Natural killer cell (primary cell): ENCODE data around the gene MCCC2. TPM values are rescaled to one million over a fixed set of nuclear protein-coding genes. Genes with fewer than 3 reads are reported as not detected.
"Not testable (repeated sequence)": the region's sequence is repeated elsewhere in the genome, so short reads cannot be mapped to it uniquely, and the experiment has no call there.

Experiments
- ATAC-seq, 3 donors: fragments of 150-1000 bp in 2 of 3; fragments of 200-7000 bp in 1 of 3; cut with Tn5 transposase; 1 replicate in 1 of 3; 2 replicates in 2 of 3; pipeline ENCODE4 v1.10.0; 2021; ENCODE audit warnings: mild to moderate bottlenecking in 2 of 3, moderate library complexity in 2 of 3
- DNase-seq, 2 donors: peaks; one replicate each; pipeline versions ENCODE4 v3.0.0 to v3.0.0-alpha.2; 2013 to 2021; ENCODE audit warnings: mixed read lengths in 1 of 2
- H3K27ac ChIP-seq: one replicate; pipeline ENCODE4 v1.5.1; 2013; ENCODE audit warnings: mild to moderate bottlenecking, low read length
- H3K27me3 ChIP-seq: one replicate; pipeline ENCODE4 v1.6.1; 2013; ENCODE audit warnings: low read length; ENCODE audit not compliant: control insufficient read depth, insufficient read depth
- H3K36me3 ChIP-seq: one replicate; pipeline ENCODE4 v1.6.1; 2013; ENCODE audit warnings: low read length; ENCODE audit not compliant: control insufficient read depth, insufficient read depth
- H3K4me1 ChIP-seq: one replicate; pipeline ENCODE4 v1.6.1; 2013; ENCODE audit warnings: low read length; ENCODE audit not compliant: control insufficient read depth, insufficient read depth
- H3K4me3 ChIP-seq: one replicate; pipeline ENCODE4 v1.5.1; 2013; ENCODE audit warnings: low read length
- H3K9me3 ChIP-seq: one replicate; pipeline ENCODE4 v1.6.1; 2013; ENCODE audit warnings: low read length; ENCODE audit not compliant: control insufficient read depth, insufficient read depth
- H3K27ac Mint-ChIP-seq, 2 donors: one replicate each; pipeline ENCODE4 v1.8.0; 2022; ENCODE audit warnings: mild to moderate bottlenecking in 2 of 2, mixed read lengths in 2 of 2, moderate library complexity in 1 of 2
- H3K27me3 Mint-ChIP-seq, 2 donors: one replicate each; pipeline ENCODE4 v1.8.0; 2022; ENCODE audit warnings: low read depth in 2 of 2, mixed read lengths in 2 of 2
- H3K36me3 Mint-ChIP-seq: one replicate; pipeline ENCODE4 v1.8.0; 2022; ENCODE audit warnings: mixed read lengths
- H3K4me1 Mint-ChIP-seq, 2 donors: one replicate each; pipeline ENCODE4 v1.8.0; 2022; ENCODE audit warnings: mixed read lengths in 2 of 2
- H3K4me3 Mint-ChIP-seq: one replicate; pipeline ENCODE4 v1.8.0; 2022; ENCODE audit warnings: mild to moderate bottlenecking, moderate library complexity, mixed read lengths
- H3K9me3 Mint-ChIP-seq, 2 donors: one replicate each; pipeline ENCODE4 v1.8.0; 2022; ENCODE audit warnings: mixed read lengths in 2 of 2
- WGBS: methylation state at CpG from one replicate; pipeline ENCODE4 v1.1.7; 2013; ENCODE audit warnings: missing lambda C conversion rate; ENCODE audit not compliant: insufficient coverage; 5-methylcytosine and 5-hydroxymethylcytosine counted together
- intact Hi-C: fragments of 100-400 bp; cut with micrococcal nuclease; formaldehyde crosslinking; loops from one replicate; pipeline ENCODE4 v1.14.2; 2022
- total RNA-seq, 4 donors: library from RNA; stranded (reverse); fragments of 120-200 nt in 1 of 4; gene quantifications; one replicate each; pipeline versions ENCODE4 v1.2.3 to v1.2.4, GENCODE V29; 2013 to 2022
- TF ChIP-seq, protein P1 (sequence below): fragments of 200-600 bp; IDR thresholded peaks from one replicate; pipeline ENCODE4 v1.8.0; 2022; ENCODE audit warnings: antibody characterized with exemption

Gene MCCC2
- total RNA-seq, 3 donors from 2014 or later (not counting 1 experiment from before 2014, with no cell fraction given), result 23.3 to 35.2 (median 32.5) TPM

DNA sequence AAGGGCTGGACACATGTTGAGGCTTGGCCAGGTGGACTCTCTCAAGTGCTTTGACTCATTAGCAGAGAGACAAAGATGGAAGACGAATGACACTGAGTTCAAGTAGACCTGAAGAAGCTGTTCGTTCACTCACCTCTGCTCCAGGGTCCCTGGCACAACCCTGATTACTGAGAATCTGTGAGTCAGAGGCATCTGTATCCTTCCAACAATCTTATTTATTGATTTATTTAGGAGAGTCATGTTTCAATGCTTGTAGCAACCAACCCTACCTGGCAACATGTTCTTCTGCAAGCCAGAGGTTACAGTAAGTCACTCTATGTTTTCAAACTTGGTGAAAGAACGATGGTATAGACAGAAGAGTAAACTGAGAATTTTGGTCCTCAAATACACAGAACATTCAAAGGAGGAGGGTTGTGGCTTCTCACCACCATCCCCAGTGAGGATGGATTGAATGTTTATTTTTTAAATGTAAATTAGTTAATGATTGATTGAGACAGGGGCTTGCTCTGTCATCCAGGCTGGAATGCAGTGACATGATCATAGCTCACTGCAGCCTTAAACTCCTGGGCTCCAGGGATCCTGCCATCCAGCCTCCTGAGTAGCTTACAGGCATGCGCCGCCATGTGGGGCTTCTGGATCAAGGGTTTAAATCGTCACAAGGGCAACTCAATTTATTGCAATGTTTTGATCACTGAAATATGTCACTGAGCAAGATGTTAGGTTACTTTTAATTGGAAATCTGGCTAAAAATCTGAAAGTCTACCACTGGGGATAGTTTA lies 76.2 kb downstream of the MCCC2 start:
- Histone ChIP-seq H3K27ac (no peak overlapping the region), H3K4me1 (no peaks in the 10 kb centered on the region), H3K27me3 (no peaks in the 10 kb centered on the region), H3K36me3 (no peaks in the 10 kb centered on the region), H3K9me3 (no peaks in the 10 kb centered on the region), H3K4me3 (no peak overlapping the region)
- Mint-ChIP-seq H3K4me1 (no peaks in the 10 kb centered on the region), H3K27ac (no peak overlapping the region), H3K9me3 (no peaks in the 10 kb centered on the region), H3K4me3 (no peak overlapping the region), H3K27me3 (no peaks in the 10 kb centered on the region), H3K36me3 (peaks cover under 1% of the 10 kb centered on the region)
- no peak for ATAC-seq
- TF ChIP-seq, protein P1, sequence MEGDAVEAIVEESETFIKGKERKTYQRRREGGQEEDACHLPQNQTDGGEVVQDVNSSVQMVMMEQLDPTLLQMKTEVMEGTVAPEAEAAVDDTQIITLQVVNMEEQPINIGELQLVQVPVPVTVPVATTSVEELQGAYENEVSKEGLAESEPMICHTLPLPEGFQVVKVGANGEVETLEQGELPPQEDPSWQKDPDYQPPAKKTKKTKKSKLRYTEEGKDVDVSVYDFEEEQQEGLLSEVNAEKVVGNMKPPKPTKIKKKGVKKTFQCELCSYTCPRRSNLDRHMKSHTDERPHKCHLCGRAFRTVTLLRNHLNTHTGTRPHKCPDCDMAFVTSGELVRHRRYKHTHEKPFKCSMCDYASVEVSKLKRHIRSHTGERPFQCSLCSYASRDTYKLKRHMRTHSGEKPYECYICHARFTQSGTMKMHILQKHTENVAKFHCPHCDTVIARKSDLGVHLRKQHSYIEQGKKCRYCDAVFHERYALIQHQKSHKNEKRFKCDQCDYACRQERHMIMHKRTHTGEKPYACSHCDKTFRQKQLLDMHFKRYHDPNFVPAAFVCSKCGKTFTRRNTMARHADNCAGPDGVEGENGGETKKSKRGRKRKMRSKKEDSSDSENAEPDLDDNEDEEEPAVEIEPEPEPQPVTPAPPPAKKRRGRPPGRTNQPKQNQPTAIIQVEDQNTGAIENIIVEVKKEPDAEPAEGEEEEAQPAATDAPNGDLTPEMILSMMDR, result no peak
- DNase-seq, result no peak
- intact Hi-C loops, result no loop called here
- 72% methylated on average over 5 of the region's 6 CpGs for WGBS

DNA sequence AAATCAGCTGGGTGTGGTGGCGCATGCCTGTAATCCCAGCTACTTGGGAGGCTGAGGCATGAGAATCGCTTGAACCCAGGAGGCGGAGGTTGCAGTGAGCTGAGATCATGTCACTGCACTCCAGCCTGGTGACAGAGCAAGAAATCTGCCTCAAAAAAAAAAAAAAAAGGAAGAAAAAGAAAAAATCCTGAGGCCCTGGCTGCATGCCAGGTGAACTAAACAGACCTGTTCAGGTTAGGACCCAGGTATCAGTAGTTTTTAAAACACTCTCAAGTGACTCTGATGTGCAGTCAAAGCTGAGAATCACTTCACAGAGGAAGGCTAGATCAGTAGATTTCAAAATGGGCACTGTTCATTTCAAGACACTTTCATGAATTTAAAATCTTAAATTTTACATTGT lies 77.5 kb downstream of the MCCC2 start:
- H3K27ac ChIP-seq, H3K9me3 Mint-ChIP-seq, H3K9me3 ChIP-seq, H3K27ac Mint-ChIP-seq, H3K4me3 ChIP-seq, intact Hi-C loops, H3K36me3 ChIP-seq, DNase-seq, H3K27me3 ChIP-seq, H3K36me3 Mint-ChIP-seq, ATAC-seq, H3K4me1 Mint-ChIP-seq, H3K4me3 Mint-ChIP-seq, H3K4me1 ChIP-seq, H3K27me3 Mint-ChIP-seq: not testable (repeated sequence)
- WGBS, result 96% methylated on average over 3 of the region's 3 CpGs

DNA sequence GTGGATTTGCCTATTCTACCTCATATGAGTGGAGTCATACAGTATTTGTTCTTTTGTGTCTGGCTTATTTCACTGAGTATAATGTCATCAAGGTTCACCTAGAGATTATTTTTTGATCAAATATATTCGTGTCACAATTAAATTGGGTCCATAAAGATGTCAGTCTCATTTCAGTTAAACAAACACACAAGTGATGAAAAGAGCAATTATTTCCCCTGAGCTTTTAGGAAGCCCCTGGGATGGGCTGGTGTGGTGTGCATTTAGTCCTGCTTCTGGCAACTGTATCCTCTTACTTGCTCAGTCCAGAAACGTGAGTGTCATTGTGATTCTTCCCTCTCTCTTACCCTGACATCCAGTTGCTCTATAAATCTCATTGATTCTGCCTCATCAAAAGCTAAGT lies 79.2 kb downstream of the MCCC2 start:
- Mint-ChIP-seq H3K27ac (no peak overlapping the region), H3K27me3 (peaks cover 8 to 9% of the 10 kb centered on the region in 2 donors), H3K36me3 (no peaks in the 10 kb centered on the region), H3K9me3 (no peaks in the 10 kb centered on the region), H3K4me1 (no peaks in the 10 kb centered on the region), H3K4me3 (no peak overlapping the region)
- ATAC-seq (no peak), DNase-seq (no peak)
- Histone ChIP-seq H3K9me3 (no peaks in the 10 kb centered on the region), H3K27me3 (no peaks in the 10 kb centered on the region), H3K4me3 (no peak overlapping the region), H3K27ac (no peak overlapping the region), H3K36me3 (no peaks in the 10 kb centered on the region), H3K4me1 (no peaks in the 10 kb centered on the region)
- TF ChIP-seq, protein P1, result no peak
- intact Hi-C loops, result no loop called here
- WGBS, result 92% methylated on average over 1 of the region's 2 CpGs

DNA sequence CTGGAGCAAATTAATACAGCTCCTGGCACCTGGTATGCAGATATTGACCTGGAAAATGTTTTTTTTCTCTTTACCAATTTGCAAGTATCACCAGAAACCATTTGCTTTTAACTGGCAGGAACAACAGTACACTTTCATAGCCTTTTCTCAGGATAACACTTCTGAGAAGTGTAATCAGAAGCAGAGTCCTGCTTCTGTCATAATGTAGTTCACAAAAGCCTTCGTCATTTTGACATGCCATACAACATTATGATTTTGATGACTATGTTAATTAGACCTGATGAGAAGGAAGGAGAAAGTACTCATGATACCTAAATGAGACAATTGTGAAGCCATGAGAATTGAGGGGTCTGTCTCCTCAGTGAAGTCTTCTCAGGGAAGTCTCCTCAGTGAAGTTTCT lies 90.8 kb downstream of the MCCC2 start:
- H3K27me3 ChIP-seq, result no peaks in the 10 kb centered on the region
- DNase-seq (no peak), ATAC-seq (no peak)
- TF ChIP-seq, protein P1, result no peak
- WGBS, result no CpG with 5 or more reads among the region's 1 CpG
- no peaks in the 10 kb centered on the region for H3K4me1 ChIP-seq
- Mint-ChIP-seq H3K4me1 (no peaks in the 10 kb centered on the region), H3K27ac (no peak overlapping the region), H3K9me3 (peaks cover 0 to 4% of the 10 kb centered on the region in 2 donors), H3K36me3 (peaks cover 7% of the 10 kb centered on the region), H3K4me3 (no peak overlapping the region), H3K27me3 (peaks cover 39 to 50% of the 10 kb centered on the region in 2 donors)
- H3K9me3 ChIP-seq, result no peaks in the 10 kb centered on the region
- H3K36me3 ChIP-seq, result no peaks in the 10 kb centered on the region
- no peak overlapping the region for H3K4me3 ChIP-seq
- intact Hi-C loops, result no loop called here
- H3K27ac ChIP-seq, result no peak overlapping the region
